PC-3 (cell line): ENCODE data around the gene LGALS4. TPM values are rescaled to one million over a fixed set of nuclear protein-coding genes. Genes with fewer than 3 reads are reported as not detected.
A peak's percentile ranks its signal among the peaks of the same experiment; 100 is the strongest.
"Not testable (repeated sequence)": the region's sequence is repeated elsewhere in the genome, so short reads cannot be mapped to it uniquely, and the experiment has no call there.

Experiments
- ATAC-seq: fragments of 200-7000 bp; cut with Tn5 transposase; 2 replicates; pipeline ENCODE4 v1.9.1; 2020; ENCODE audit warnings: mild to moderate bottlenecking, moderate library complexity
- BruUV-seq: library from RNA; stranded (reverse); fragments of 400-500 nt; replicated peaks from 2 replicates; lab custom pipeline; 2021; lab: Mats Ljungman, UMichigan
- CTCF ChIA-PET: fragments of 300-600 bp; sonication (Branson Sonifier 250); formaldehyde crosslinking; loops from one replicate; lab custom pipeline; 2022; ENCODE audit warnings: antibody characterized with exemption; lab: Charles Lee
- POLR2A ChIA-PET: fragments of 300-600 bp; sonication (Branson Sonifier 250); formaldehyde crosslinking; loops from one replicate; lab custom pipeline; 2022; ENCODE audit warnings: antibody characterized with exemption; ENCODE audit not compliant: unreplicated experiment; lab: Charles Lee
- DNase-seq: peaks from one replicate; pipeline ENCODE4 v3.0.0-alpha.2; 2015
- H2AFZ ChIP-seq: fragments of 300-600 bp; sonication (generic); 2 replicates; pipeline ENCODE4 v1.6.0; 2016; ENCODE audit warnings: antibody characterized with exemption, low read length
- H3F3A ChIP-seq: fragments of 300-600 bp; sonication (generic); one replicate; pipeline ENCODE4 v1.6.0; 2017; ENCODE audit warnings: antibody characterized with exemption, low read length, control low read depth, mild to moderate bottlenecking; ENCODE audit not compliant: unreplicated experiment
- H3K27ac ChIP-seq: fragments of 300-600 bp; sonication (generic); 2 replicates; pipeline ENCODE4 v1.5.1; 2016; ENCODE audit warnings: mild to moderate bottlenecking, low read length
- H3K27me3 ChIP-seq: fragments of 300-600 bp; sonication (generic); 2 replicates; pipeline ENCODE4 v1.6.1; 2016; ENCODE audit warnings: low read length, mixed read lengths
- H3K36me3 ChIP-seq: fragments of 300-600 bp; sonication (generic); 2 replicates; pipeline ENCODE4 v1.6.1; 2016; ENCODE audit warnings: low read depth, mixed run types, low read length, mixed read lengths
- H3K4me1 ChIP-seq: fragments of 300-600 bp; sonication (generic); 2 replicates; pipeline ENCODE4 v1.5.1; 2016; ENCODE audit warnings: low read length; ENCODE audit not compliant: insufficient read depth
- H3K4me2 ChIP-seq: fragments of 300-600 bp; sonication (generic); 2 replicates; pipeline ENCODE4 v1.6.0; 2016; ENCODE audit warnings: low read length
- H3K4me3 ChIP-seq: fragments of 300-600 bp; sonication (generic); 2 replicates; pipeline ENCODE4 v1.5.1; 2016; ENCODE audit warnings: mild to moderate bottlenecking, low read length, mixed read lengths
- H3K79me2 ChIP-seq: fragments of 300-600 bp; sonication (generic); 2 replicates; pipeline ENCODE4 v1.6.1; 2017; ENCODE audit warnings: low read length, mixed read lengths
- H3K9ac ChIP-seq: fragments of 300-600 bp; sonication (generic); 2 replicates; pipeline ENCODE4 v1.6.0; 2016; ENCODE audit warnings: mild to moderate bottlenecking, low read length
- H3K9me2 ChIP-seq: fragments of 300-600 bp; sonication (generic); replicated peaks from 2 replicates; pipeline ENCODE4 v1.6.1; 2016; ENCODE audit warnings: mixed run types, low read length, mixed read lengths
- H3K9me3 ChIP-seq: fragments of 300-600 bp; sonication (generic); 2 replicates; pipeline ENCODE4 v1.6.1; 2016; ENCODE audit warnings: low read length, mixed read lengths
- H4K20me1 ChIP-seq: fragments of 300-600 bp; sonication (generic); 2 replicates; pipeline ENCODE4 v1.6.1; 2016; ENCODE audit warnings: low read length, mixed read lengths
- CTCF ChIP-seq: fragments of 300-600 bp; sonication (generic); conservative IDR thresholded peaks from 2 replicates; pipeline ENCODE4 v1.5.1; 2017; ENCODE audit warnings: antibody characterized with exemption, low read depth, mild to moderate bottlenecking, low read length
- EZH2 ChIP-seq: fragments of 300-600 bp; sonication (generic); IDR thresholded peaks from one replicate; pipeline ENCODE4 v1.6.1; 2017; ENCODE audit warnings: antibody characterized with exemption, mild to moderate bottlenecking, low read length; ENCODE audit not compliant: unreplicated experiment
- intact Hi-C: fragments of 100-400 bp; cut with micrococcal nuclease; formaldehyde crosslinking; loops from 2 replicates; pipeline ENCODE4 v1.9.0; 2023
- total RNA-seq: library from RNA; depleted of rRNA; stranded (reverse); fragments of >200 nt; gene quantifications from 2 replicates; pipeline ENCODE4 v1.2.3, GENCODE V29; 2014

LGALS4 gene
- total RNA-seq, 1 experiment from 2014 or later, result 0.51 TPM

- Histone ChIP-seq H4K20me1 (no peaks in the 10 kb centered on the region), H3K9me2 (no peaks in the 10 kb centered on the region), H3K4me2 (no peak overlapping the region), H3K4me3 (no peak overlapping the region), H3K79me2 (no peaks in the 10 kb centered on the region), H3K9ac (no peak overlapping the region), H3K27me3 (no peaks in the 10 kb centered on the region), H2AFZ (no peak overlapping the region), H3F3A (no peaks in the 10 kb centered on the region), H3K4me1 (no peaks in the 10 kb centered on the region; the same call in 1 of the 2 replicates), H3K9me3 (no peaks in the 10 kb centered on the region), H3K36me3 (no peaks in the 10 kb centered on the region), H3K27ac (no peak overlapping the region)
- POLR2A ChIA-PET, result no interaction called here
- TSS peak; percentile 79 for BruUV-seq
- CTCF ChIA-PET, result no interaction called here
- ATAC-seq (no peak), DNase-seq (no peak)
- TF ChIP-seq CTCF, result no peak
- intact Hi-C loops, result no loop called here
These were observed 2.6 kb upstream of the LGALS4 start for GRCh38 chr19:38815059-38816001.

GRCh38 chr19:38813932-38814331 lies 1.2 kb upstream of the LGALS4 start:
- H3K27ac ChIP-seq, DNase-seq, H2AFZ ChIP-seq, H3K9me2 ChIP-seq, H3K9me3 ChIP-seq, H3K27me3 ChIP-seq, intact Hi-C loops, CTCF ChIA-PET, BruUV-seq, H3F3A ChIP-seq, H3K4me3 ChIP-seq, ATAC-seq, H3K4me2 ChIP-seq, H4K20me1 ChIP-seq, H3K36me3 ChIP-seq, H3K9ac ChIP-seq, POLR2A ChIA-PET, H3K4me1 ChIP-seq, H3K79me2 ChIP-seq: not testable (repeated sequence)

GRCh38 chr19:38813323-38813722 lies 578 bp upstream of the LGALS4 start:
- intact Hi-C loops, result no loop called here
- no TSS peak for BruUV-seq
- Histone ChIP-seq H3F3A (no peaks in the 10 kb centered on the region), H2AFZ (no peak overlapping the region), H3K27me3 (no peaks in the 10 kb centered on the region), H3K9ac (no peak overlapping the region), H3K79me2 (no peaks in the 10 kb centered on the region), H3K9me3 (no peaks in the 10 kb centered on the region), H3K4me1 (no peaks in the 10 kb centered on the region), H3K4me2 (no peak overlapping the region), H4K20me1 (no peaks in the 10 kb centered on the region), H3K4me3 (no peak overlapping the region), H3K27ac (no peak overlapping the region), H3K36me3 (no peaks in the 10 kb centered on the region), H3K9me2 (no peaks in the 10 kb centered on the region)
- ChIA-PET CTCF (no interaction called here), POLR2A (no interaction called here)
- no peak for DNase-seq
- no peak for ATAC-seq
- TF ChIP-seq CTCF, result no peak
- TF ChIP-seq EZH2, result no peak
